ENCODE measurements around the gene VAMP1. TPM values are rescaled to one million over a fixed set of nuclear protein-coding genes. Genes with fewer than 3 reads are reported as not detected.

The VAMP1 gene
- total and polyA plus RNA-seq, 2 of the 4 experiments (the other 2 are of a cell fraction): 7.2 to 21.9 TPM

GRCh38 chr12:6416596-6416995 is 53.9 kb downstream of the VAMP1 start:
- DNase-seq: no peak
- no peak overlapping the region for H3K4me3 ChIP-seq (ENCODE audit: insufficient read depth, low read depth, low read length)
- H3K14ac ChIP-seq (replicated peaks; ENCODE audit: low read depth, low read length): no peak overlapping the region
- H3K4me2 ChIP-seq (ENCODE audit: low read depth, low read length): no peak overlapping the region
- H2BK15ac ChIP-seq (ENCODE audit: low read depth, low read length): no peak overlapping the region
- H2BK5ac ChIP-seq (ENCODE audit: low read depth, low read length, poor library complexity, severe bottlenecking): no peak overlapping the region
- H4K5ac ChIP-seq (ENCODE audit: low read depth, low read length): no peak overlapping the region
- no peak for ATAC-seq (ENCODE audit: low read depth)
- no peaks in the 10 kb centered on the region for H4K20me1 ChIP-seq (ENCODE audit: insufficient read depth, low read length)
- H2AFZ ChIP-seq (replicated peaks; ENCODE audit: low read length, poor library complexity): no peak overlapping the region
- no peak for TF ChIP-seq USF2 (IDR thresholded peaks at IDR 0.05; ENCODE audit: low read depth, low read length)
- TF ChIP-seq RAD21 (IDR thresholded peaks at IDR 0.05; ENCODE audit: low read length): no peak
- no peak for TF ChIP-seq MXI1 (IDR thresholded peaks at IDR 0.05; ENCODE audit: borderline replicate concordance, low read depth, low read length)
- TF ChIP-seq FOS (IDR thresholded peaks at IDR 0.05; ENCODE audit: low read depth, low read length): no peak
- TF ChIP-seq BHLHE40 (IDR thresholded peaks at IDR 0.05; ENCODE audit: low read depth, low read length): no peak
- no peak for TF ChIP-seq NFE2L2 (IDR thresholded peaks at IDR 0.05; ENCODE audit: low read depth, low read length)
- TF ChIP-seq RCOR1 (IDR thresholded peaks at IDR 0.05; ENCODE audit: insufficient replicate concordance, low read length): no peak
- TF ChIP-seq CHD1 (IDR thresholded peaks at IDR 0.05; ENCODE audit: low read depth, low read length): no peak
- no peak for TF ChIP-seq ELK1 (IDR thresholded peaks at IDR 0.05; ENCODE audit: borderline replicate concordance, low read depth, low read length)
- no peak for TF ChIP-seq POLR2A (IDR thresholded peaks at IDR 0.05; ENCODE audit: low read depth, low read length)
- TF ChIP-seq MAFK (IDR thresholded peaks at IDR 0.05; ENCODE audit: low read depth, low read length): no peak
- no peak overlapping the region for H2BK20ac ChIP-seq (ENCODE audit: low read depth, low read length)
- CTCF ChIA-PET: no interaction called here
- H2AK5ac ChIP-seq (ENCODE audit: low read depth, low read length): no peak overlapping the region
- dilution Hi-C loops (cut with HindIII; ENCODE audit: low sequenced_read_pairs, unreplicated experiment) (no loop called here), intact Hi-C loops (cut with micrococcal nuclease) (no loop called here), in situ Hi-C loops (cut with MboI; ENCODE audit: low sequenced_read_pairs) (no loop called here)
- no TSS peak for BruUV-seq (replicated peaks)
- no peak overlapping the region for H3K18ac ChIP-seq (ENCODE audit: low read depth, low read length)
- no peaks in the 10 kb centered on the region for H3K36me3 ChIP-seq (ENCODE audit: control insufficient read depth, insufficient read depth, low read length)
- H3K79me1 ChIP-seq (ENCODE audit: low read depth in 1 of 2, low read length in 2 of 2): no peaks in the 10 kb centered on the region
- H3K9ac ChIP-seq (ENCODE audit: low read depth, low read length): no peak overlapping the region
- no peak overlapping the region for H2AK9ac ChIP-seq (replicated peaks; ENCODE audit: low read depth, low read length, poor library complexity)
- peaks cover 10% of the 10 kb centered on the region; the same call in 1 of the 2 replicates for H3K9me1 ChIP-seq (ENCODE audit: insufficient read depth, low read length)
- H3K4ac ChIP-seq (ENCODE audit: low read depth, low read length): no peak overlapping the region
- POLR2A ChIA-PET (ENCODE audit: unreplicated experiment): no interaction called here
- WGBS, 2 experiments (ENCODE audit: extremely low coverage in 2 of 2, insufficient read length in 1 of 2): 84% methylated on average over 3 of the region's 3 CpGs; no CpG with 5 or more reads in 1 of the 2 experiments
- no peak overlapping the region for H3K27ac ChIP-seq (ENCODE audit: insufficient read depth, low read length)
- no peaks in the 10 kb centered on the region for H3K9me3 ChIP-seq (ENCODE audit: control insufficient read depth, insufficient read depth, low read length)
- H3K56ac ChIP-seq (ENCODE audit: extremely low read depth, insufficient read depth, low read length): no peak overlapping the region
- H4K8ac ChIP-seq (ENCODE audit: low read depth in 2 of 2, low read length in 2 of 2): no peak overlapping the region
- H3K23ac ChIP-seq (ENCODE audit: low read depth, low read length): no peak overlapping the region
- H3K4me1 ChIP-seq (ENCODE audit: control insufficient read depth, insufficient read depth, low read length): no peaks in the 10 kb centered on the region
- H2BK120ac ChIP-seq (ENCODE audit: low read depth, low read length): no peak overlapping the region
- H3K27me3 ChIP-seq (ENCODE audit: control insufficient read depth, insufficient read depth, low read length): no peaks in the 10 kb centered on the region
- no peak overlapping the region for H4K91ac ChIP-seq (ENCODE audit: insufficient read depth, low read depth, low read length)
